LNCAP (cell line): Measurements from ENCODE around the gene MYL6.
A peak's percentile ranks its signal among the peaks of the same experiment; 100 is the strongest.

Experiments
- CTCF ChIP-seq: fragments of 450-650 bp; IDR thresholded peaks from 2 replicates; pipeline ENCODE4 v1.5.1; 2017; ENCODE audit warnings: mild to moderate bottlenecking

Gene MYL6

DNA sequence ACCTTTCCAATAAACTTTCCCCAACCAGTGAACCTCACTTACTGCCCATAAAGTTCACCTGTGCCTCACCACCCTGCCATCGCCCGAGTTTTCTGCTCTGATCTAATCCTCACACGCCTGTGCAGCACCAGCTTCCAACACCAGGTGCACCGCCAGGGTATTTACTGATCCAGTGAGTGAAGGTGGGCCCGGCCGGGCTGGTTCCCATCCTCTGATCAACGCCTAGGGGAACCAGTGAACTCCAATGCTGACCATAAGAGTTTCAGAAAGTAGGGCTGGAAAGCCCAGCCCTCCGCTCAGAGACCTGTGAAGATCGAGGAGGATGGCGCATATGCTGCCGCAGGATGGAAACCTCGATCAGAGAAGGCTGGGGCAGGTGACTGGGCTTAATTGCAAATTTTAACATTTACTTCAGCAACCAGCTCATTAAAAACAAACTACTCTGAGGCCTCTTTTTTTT, 6.5 kb upstream of the MYL6 start:
- peak; percentile 39; the same call in 1 of the 2 replicates for TF ChIP-seq CTCF

DNA sequence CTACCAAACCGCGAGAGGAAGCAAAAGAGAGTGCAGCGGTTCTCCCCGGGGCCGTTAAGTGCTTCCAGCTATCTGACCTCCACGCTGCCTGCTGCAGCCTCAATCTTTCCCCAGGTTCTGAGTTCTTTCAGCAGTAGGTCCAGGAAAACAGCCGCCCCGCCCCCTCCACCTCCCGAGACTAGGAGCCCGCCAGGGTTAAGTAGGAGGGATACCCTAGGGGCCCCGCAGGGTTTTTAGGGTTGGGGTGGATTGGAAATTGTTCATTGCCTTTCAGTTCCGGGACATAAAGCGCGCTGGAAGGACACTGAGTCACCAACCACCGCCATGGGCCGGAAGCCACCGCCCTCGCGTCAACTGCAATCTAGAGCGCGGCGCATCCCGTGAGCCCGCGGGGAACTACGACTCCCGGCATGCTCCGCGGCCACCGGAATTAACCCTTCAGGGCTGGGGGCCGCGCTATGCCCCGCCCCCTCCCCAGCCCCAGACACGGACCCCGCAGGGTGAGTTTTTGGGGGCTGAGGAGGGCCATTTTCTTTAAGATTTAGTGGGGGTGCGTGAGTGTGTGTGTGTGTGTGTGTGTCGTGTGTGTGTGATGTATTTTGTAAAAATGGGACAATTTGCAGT, 5.9 kb upstream of the MYL6 start, which contains the start of gene MYL6B:
MYL6B (plus strand) TSS at position 456 of the 624 bp plus-strand sequence. CDS start 1,332 bp downstream, outside the sequence.
- no peak for TF ChIP-seq CTCF

GRCh38 chr12:56152756-56153677, 5.1 kb upstream of the MYL6 start:
- no peak for TF ChIP-seq CTCF

GRCh38 chr12:56153678-56154065, 4.5 kb upstream of the MYL6 start:
- no peak for TF ChIP-seq CTCF

- no peak for TF ChIP-seq CTCF
Measured at GRCh38 chr12:56154246-56154771, 3.9 kb upstream of the MYL6 start.

DNA sequence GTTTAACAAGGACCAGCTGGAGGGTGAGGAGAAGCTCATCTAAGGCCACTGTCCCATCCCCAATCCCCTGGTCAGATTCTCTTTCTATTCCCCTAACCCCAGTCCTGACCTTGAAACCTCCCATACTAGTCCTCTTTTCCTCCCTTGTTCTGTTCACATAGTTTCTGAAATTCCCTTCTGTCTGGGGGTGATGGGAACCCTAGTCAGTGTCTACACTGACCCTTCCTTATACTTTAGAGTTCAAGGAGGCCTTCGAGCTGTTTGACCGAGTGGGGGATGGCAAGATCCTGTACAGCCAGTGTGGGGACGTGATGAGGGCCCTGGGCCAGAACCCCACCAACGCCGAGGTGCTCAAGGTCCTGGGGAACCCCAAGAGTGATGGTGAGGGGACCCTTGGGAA, 3.3 kb upstream of the MYL6 start:
- TF ChIP-seq CTCF, result no peak

DNA sequence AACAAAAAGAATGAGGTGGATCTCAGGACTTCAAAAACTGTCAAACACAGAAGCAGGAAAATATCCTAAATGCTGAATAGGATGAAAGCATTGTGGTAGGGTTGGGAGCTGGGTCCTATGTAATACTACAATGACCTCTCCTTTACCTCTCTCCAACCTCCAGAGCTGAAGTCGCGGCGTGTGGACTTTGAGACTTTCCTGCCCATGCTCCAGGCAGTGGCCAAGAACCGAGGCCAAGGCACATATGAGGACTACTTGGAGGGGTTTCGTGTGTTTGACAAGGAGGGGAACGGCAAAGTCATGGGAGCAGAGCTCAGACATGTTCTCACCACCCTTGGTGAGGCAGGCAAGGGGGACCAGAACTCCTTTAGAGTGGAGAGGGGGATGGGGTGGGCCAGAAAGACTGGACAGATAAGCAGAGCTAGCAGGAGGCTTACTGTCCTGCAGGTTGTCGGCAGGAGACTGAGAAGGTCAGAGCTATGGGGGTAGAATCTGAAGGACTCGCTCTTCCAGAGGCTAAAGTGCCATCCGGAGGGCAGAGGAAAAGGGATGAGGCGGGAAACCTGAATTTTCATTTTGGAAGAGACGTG, 2.8 kb upstream of the MYL6 start:
- no peak for TF ChIP-seq CTCF
